Renal cortex interstitium (tissue), 3 donors: Measurements from ENCODE around the gene VPS35L. TPM values are rescaled to one million over a fixed set of nuclear protein-coding genes. Genes with fewer than 3 reads are reported as not detected.

Source experiments
- polyA plus RNA-seq, 3 donors: library from polyadenylated mRNA; unstranded; fragments of 120-200 nt; gene quantifications; one replicate each; pipeline ENCODE4 v1.2.1, GENCODE V29; 2013; ENCODE audit not compliant: insufficient read length in 3 of 3

VPS35L gene
- polyA plus RNA-seq, 3 donors: 60.6 to 65.1 (median 63.9) TPM

Other genes with a start within 250 kb of the VPS35L start
- gene TMC5, start 137.8 kb upstream of the VPS35L start, polyA plus RNA-seq: under 1 TPM; 0.23 to 0.70 (median 0.62) TPM
- gene GDE1, start 33.6 kb upstream of the VPS35L start, polyA plus RNA-seq: 10 to 100 TPM; 58.3 to 76.6 (median 66.8) TPM
- gene CCP110, start 31.8 kb upstream of the VPS35L start, polyA plus RNA-seq: 10 to 100 TPM; 22.8 to 37.1 (median 29.9) TPM
- gene KNOP1, start 162.5 kb downstream of the VPS35L start, polyA plus RNA-seq: 10 to 100 TPM; 45.0 to 49.1 (median 48.7) TPM
- gene IQCK, start 162.6 kb downstream of the VPS35L start, polyA plus RNA-seq: 10 to 100 TPM; 44.9 to 47.7 (median 46.3) TPM